Measurements from ENCODE around the gene ACTG2. TPM values are rescaled to one million over a fixed set of nuclear protein-coding genes. Genes with fewer than 3 reads are reported as not detected.
A peak's percentile ranks its signal among the peaks of the same experiment; 100 is the strongest.

Gene ACTG2
- total RNA-seq, 2 experiments from 2014 or later: not detected

DNA sequence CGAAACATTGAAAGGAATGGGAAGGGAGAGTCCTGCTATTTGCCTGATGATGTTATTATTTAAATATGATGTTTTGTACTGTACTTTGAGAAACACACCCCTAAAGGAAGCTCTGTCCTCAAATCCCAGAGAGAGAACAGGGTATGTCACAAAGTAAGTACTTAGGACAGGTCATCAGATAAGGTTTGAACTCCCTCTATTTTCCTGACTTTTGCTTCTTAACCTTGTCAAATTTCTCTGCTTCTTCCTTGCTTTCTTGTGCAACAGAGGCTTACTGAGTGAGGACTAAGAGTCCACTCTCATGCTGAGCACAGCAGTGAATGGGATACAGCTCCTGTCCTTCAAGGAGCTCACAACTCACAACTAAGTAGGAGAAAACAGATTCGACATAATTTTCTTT, 37.6 kb downstream of the ACTG2 start:
- Histone ChIP-seq H3K27me3 (ENCODE audit: control insufficient read depth in 1 of 2, insufficient read depth in 2 of 2, low read length in 2 of 2) (no peaks in the 10 kb centered on the region), H3K9me3 (ENCODE audit: control insufficient read depth in 1 of 2, insufficient read depth in 1 of 2, low read length in 2 of 2) (no peaks in the 10 kb centered on the region), H3K4me1 (ENCODE audit: insufficient read depth, low read length) (peaks cover 55% of the 10 kb centered on the region), H3K4me3 (ENCODE audit: low read length) (no peak overlapping the region), H3K36me3 (ENCODE audit: insufficient read depth, low read length) (peaks cover 27% of the 10 kb centered on the region), H3K27ac (ENCODE audit: low read depth in 1 of 2, low read length in 2 of 2) (no peak overlapping the region)
- H3K27ac Mint-ChIP-seq: peak overlapping the region; percentile 84
- TF ChIP-seq CTCF (IDR thresholded peaks at IDR 0.05): no peak
- H3K9me3 Mint-ChIP-seq: no peaks in the 10 kb centered on the region
- DNase-seq (no peak), ATAC-seq (ENCODE audit: poor library complexity) (no peak)
- no peaks in the 10 kb centered on the region for H3K27me3 Mint-ChIP-seq
- peaks cover 63% of the 10 kb centered on the region for H3K36me3 Mint-ChIP-seq (ENCODE audit: low read depth)
- ChIA-PET POLR2A (interaction anchor here (1.3 kb wide), 1 partner anchor 8 kb away, joined by 5 read pairs; no protein-coding TSS in a partner anchor), CTCF (interaction anchor here (1.2 to 1.5 kb wide), 2 partner anchors 22 to 106 kb away, joined by 3 to 4 read pairs; no protein-coding TSS in a partner anchor)
- H3K4me3 Mint-ChIP-seq: no peak overlapping the region
- intact Hi-C loops (cut with DNase I, micrococcal nuclease): no loop called here
- peaks cover 83% of the 10 kb centered on the region for H3K4me1 Mint-ChIP-seq (ENCODE audit: low read depth)

GRCh38 chr2:73931531-73932500, 39.0 kb downstream of the ACTG2 start:
- no peak overlapping the region for H3K27ac ChIP-seq (ENCODE audit: low read depth in 1 of 2, low read length in 2 of 2)
- H3K4me1 ChIP-seq (ENCODE audit: insufficient read depth, low read length): peaks cover 52% of the 10 kb centered on the region
- DNase-seq (peak in 3 of 14 experiments; percentile 8 to 51 (median 38)), ATAC-seq (ENCODE audit: poor library complexity) (peak; percentile 47)
- ChIA-PET POLR2A (no interaction called here), CTCF (interaction anchor here (0.9 to 1.2 kb wide), 2 partner anchors 55 to 108 kb away, joined by 3 read pairs; no protein-coding TSS in a partner anchor)
- no peak overlapping the region for H3K4me3 ChIP-seq (ENCODE audit: low read length)
- Mint-ChIP-seq H3K4me1 (ENCODE audit: low read depth) (peaks cover 86% of the 10 kb centered on the region), H3K4me3 (peak overlapping the region; percentile 0), H3K36me3 (ENCODE audit: low read depth) (peaks cover 73% of the 10 kb centered on the region), H3K27me3 (no peaks in the 10 kb centered on the region), H3K27ac (peak overlapping the region; percentile 14), H3K9me3 (no peaks in the 10 kb centered on the region)
- H3K27me3 ChIP-seq (ENCODE audit: control insufficient read depth in 1 of 2, insufficient read depth in 2 of 2, low read length in 2 of 2): no peaks in the 10 kb centered on the region
- no peak for TF ChIP-seq CTCF (IDR thresholded peaks at IDR 0.05)
- peaks cover 37% of the 10 kb centered on the region for H3K36me3 ChIP-seq (ENCODE audit: insufficient read depth, low read length)
- H3K9me3 ChIP-seq (ENCODE audit: control insufficient read depth in 1 of 2, insufficient read depth in 1 of 2, low read length in 2 of 2): no peaks in the 10 kb centered on the region
- intact Hi-C loops (cut with DNase I, micrococcal nuclease): no loop called here

DNA sequence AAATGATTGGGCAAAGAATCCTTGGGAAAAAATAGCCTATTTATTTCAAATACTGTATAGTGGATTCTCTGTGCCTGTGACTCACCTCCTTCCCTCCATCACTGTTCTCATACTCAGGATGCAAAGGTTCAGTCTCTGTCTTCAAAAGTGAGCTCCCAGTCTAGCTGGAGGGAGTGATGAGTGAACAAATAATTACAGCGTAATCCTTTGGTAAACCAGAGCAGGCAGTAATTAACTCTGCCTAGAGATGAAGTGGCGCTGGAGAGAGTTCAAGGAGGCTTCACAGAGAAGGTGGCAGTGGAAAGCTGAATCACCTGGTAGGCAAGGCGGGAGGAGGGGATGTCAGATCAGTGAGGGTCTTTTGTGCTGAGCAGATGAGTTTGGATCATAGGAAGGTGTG, 40.4 kb downstream of the ACTG2 start:
- ATAC-seq (ENCODE audit: poor library complexity) (no peak), DNase-seq (no peak)
- H3K4me3 ChIP-seq (ENCODE audit: low read length): no peak overlapping the region
- no peaks in the 10 kb centered on the region for H3K9me3 ChIP-seq (ENCODE audit: control insufficient read depth in 1 of 2, insufficient read depth in 1 of 2, low read length in 2 of 2)
- intact Hi-C loops (cut with DNase I, micrococcal nuclease): no loop called here
- ChIA-PET CTCF (interaction anchor here (1.4 to 1.6 kb wide), 2 partner anchors 55 to 187 kb away, joined by 3 to 7 read pairs; no protein-coding TSS in a partner anchor), POLR2A (interaction anchor here (0.8 kb wide), 1 partner anchor 37 kb away, joined by 3 read pairs; no protein-coding TSS in a partner anchor)
- H3K27me3 ChIP-seq (ENCODE audit: control insufficient read depth in 1 of 2, insufficient read depth in 2 of 2, low read length in 2 of 2): no peaks in the 10 kb centered on the region
- no peak for TF ChIP-seq CTCF (IDR thresholded peaks at IDR 0.05)
- H3K4me1 Mint-ChIP-seq (ENCODE audit: low read depth): peaks cover 90% of the 10 kb centered on the region
- H3K9me3 Mint-ChIP-seq: no peaks in the 10 kb centered on the region
- H3K27ac ChIP-seq (ENCODE audit: low read depth in 1 of 2, low read length in 2 of 2): no peak overlapping the region
- peaks cover 83% of the 10 kb centered on the region for H3K36me3 Mint-ChIP-seq (ENCODE audit: low read depth)
- peaks cover 51% of the 10 kb centered on the region for H3K4me1 ChIP-seq (ENCODE audit: insufficient read depth, low read length)
- peak overlapping the region; percentile 14 for H3K27ac Mint-ChIP-seq
- H3K36me3 ChIP-seq (ENCODE audit: insufficient read depth, low read length): peaks cover 43% of the 10 kb centered on the region
- no peaks in the 10 kb centered on the region for H3K27me3 Mint-ChIP-seq
- H3K4me3 Mint-ChIP-seq: no peak overlapping the region
